ENCODE results near the gene CCDC80.

The CCDC80 gene

DNA sequence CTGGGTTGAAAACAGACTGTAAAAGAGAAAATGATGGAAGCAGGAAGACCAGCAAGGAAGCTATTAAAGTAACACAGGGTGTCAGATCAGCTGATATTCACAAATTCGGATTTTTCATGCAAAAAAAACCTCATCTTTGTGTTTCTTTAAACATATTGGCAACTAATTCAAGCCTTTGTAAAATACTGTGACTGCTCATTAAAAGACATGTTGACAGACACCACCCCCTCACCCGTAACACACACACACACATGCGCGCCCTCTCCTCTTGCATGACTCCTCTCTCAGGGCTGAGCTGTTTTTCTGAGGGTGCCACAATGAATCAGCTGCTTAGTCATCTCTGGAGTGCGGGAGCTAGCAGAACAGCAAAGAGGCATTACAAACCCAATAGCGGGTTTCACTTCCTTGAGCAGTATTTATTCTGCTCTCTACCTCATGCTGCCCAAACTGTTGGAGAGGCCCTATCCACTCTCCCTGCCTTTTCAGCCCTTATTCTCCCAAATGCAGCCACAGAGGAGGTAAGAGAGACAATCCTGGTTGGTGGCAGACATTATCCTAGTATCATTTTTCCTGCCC, 35.8 kb upstream of the CCDC80 start (continued):
- TF ChIP-seq SALL2 (tag by site-specific recombination; IDR thresholded peaks at IDR 0.05; ENCODE audit: borderline replicate concordance): no peak
- TF ChIP-seq, protein P1, sequence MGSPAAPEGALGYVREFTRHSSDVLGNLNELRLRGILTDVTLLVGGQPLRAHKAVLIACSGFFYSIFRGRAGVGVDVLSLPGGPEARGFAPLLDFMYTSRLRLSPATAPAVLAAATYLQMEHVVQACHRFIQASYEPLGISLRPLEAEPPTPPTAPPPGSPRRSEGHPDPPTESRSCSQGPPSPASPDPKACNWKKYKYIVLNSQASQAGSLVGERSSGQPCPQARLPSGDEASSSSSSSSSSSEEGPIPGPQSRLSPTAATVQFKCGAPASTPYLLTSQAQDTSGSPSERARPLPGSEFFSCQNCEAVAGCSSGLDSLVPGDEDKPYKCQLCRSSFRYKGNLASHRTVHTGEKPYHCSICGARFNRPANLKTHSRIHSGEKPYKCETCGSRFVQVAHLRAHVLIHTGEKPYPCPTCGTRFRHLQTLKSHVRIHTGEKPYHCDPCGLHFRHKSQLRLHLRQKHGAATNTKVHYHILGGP (tag by site-specific recombination; IDR thresholded peaks at IDR 0.05): no peak
- no peak for TF ChIP-seq ZNF23 (tag by site-specific recombination; IDR thresholded peaks at IDR 0.05; ENCODE audit: borderline replicate concordance)
- no peak for TF ChIP-seq ZNF266 (tag by site-specific recombination; IDR thresholded peaks at IDR 0.05; ENCODE audit: low read depth)
- TF ChIP-seq ZNF510 (tag by site-specific recombination; IDR thresholded peaks at IDR 0.05; ENCODE audit: insufficient replicate concordance): no peak
- TF ChIP-seq, protein P2, sequence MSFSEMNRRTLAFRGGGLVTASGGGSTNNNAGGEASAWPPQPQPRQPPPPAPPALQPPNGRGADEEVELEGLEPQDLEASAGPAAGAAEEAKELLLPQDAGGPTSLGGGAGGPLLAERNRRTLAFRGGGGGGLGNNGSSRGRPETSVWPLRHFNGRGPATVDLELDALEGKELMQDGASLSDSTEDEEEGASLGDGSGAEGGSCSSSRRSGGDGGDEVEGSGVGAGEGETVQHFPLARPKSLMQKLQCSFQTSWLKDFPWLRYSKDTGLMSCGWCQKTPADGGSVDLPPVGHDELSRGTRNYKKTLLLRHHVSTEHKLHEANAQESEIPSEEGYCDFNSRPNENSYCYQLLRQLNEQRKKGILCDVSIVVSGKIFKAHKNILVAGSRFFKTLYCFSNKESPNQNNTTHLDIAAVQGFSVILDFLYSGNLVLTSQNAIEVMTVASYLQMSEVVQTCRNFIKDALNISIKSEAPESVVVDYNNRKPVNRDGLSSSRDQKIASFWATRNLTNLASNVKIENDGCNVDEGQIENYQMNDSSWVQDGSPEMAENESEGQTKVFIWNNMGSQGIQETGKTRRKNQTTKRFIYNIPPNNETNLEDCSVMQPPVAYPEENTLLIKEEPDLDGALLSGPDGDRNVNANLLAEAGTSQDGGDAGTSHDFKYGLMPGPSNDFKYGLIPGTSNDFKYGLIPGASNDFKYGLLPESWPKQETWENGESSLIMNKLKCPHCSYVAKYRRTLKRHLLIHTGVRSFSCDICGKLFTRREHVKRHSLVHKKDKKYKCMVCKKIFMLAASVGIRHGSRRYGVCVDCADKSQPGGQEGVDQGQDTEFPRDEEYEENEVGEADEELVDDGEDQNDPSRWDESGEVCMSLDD (tag by site-specific recombination; IDR thresholded peaks at IDR 0.05): no peak
- TF ChIP-seq ZNF776 (tag by site-specific recombination; IDR thresholded peaks at IDR 0.05; ENCODE audit: borderline replicate concordance): no peak
- TF ChIP-seq ZNF76 (tag by site-specific recombination; IDR thresholded peaks at IDR 0.05; ENCODE audit: borderline replicate concordance, low read depth): no peak
- TF ChIP-seq SCRT1 (tag by site-specific recombination; IDR thresholded peaks at IDR 0.05; ENCODE audit: borderline replicate concordance): no peak
- no peak for TF ChIP-seq ZNF571 (tag by site-specific recombination; IDR thresholded peaks at IDR 0.05)
- no peak for TF ChIP-seq ZNF426 (tag by site-specific recombination; IDR thresholded peaks at IDR 0.05)
- TF ChIP-seq GLI2 (tag by site-specific recombination; IDR thresholded peaks at IDR 0.05; ENCODE audit: borderline replicate concordance, low read depth): no peak
- TF ChIP-seq MYNN (tag by site-specific recombination; IDR thresholded peaks at IDR 0.05; ENCODE audit: borderline replicate concordance): no peak
- peak; percentile 45 for TF ChIP-seq ZBTB8A (tag by site-specific recombination; IDR thresholded peaks at IDR 0.05)
- TF ChIP-seq ZNF747 (tag by site-specific recombination; IDR thresholded peaks at IDR 0.05): no peak
- no peak for TF ChIP-seq ZNF488 (tag by site-specific recombination; IDR thresholded peaks at IDR 0.05)
- TF ChIP-seq, protein P3, sequence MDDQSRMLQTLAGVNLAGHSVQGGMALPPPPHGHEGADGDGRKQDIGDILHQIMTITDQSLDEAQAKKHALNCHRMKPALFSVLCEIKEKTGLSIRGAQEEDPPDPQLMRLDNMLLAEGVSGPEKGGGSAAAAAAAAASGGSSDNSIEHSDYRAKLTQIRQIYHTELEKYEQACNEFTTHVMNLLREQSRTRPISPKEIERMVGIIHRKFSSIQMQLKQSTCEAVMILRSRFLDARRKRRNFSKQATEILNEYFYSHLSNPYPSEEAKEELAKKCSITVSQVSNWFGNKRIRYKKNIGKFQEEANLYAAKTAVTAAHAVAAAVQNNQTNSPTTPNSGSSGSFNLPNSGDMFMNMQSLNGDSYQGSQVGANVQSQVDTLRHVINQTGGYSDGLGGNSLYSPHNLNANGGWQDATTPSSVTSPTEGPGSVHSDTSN (CRISPR knock-in tag; IDR thresholded peaks at IDR 0.05): no peak
- peak; percentile 53 for TF ChIP-seq SP7 (tag by site-specific recombination; IDR thresholded peaks at IDR 0.05)
- no peak for TF ChIP-seq ZXDB (tag by site-specific recombination; IDR thresholded peaks at IDR 0.05)
- no peak for TF ChIP-seq ZNF791 (tag by site-specific recombination; IDR thresholded peaks at IDR 0.05)
- TF ChIP-seq ZNF391 (tag by site-specific recombination; IDR thresholded peaks at IDR 0.05; ENCODE audit: borderline replicate concordance, low read depth): no peak
- TF ChIP-seq GLIS1 (tag by site-specific recombination; IDR thresholded peaks at IDR 0.05): no peak
- no peak for TF ChIP-seq OSR2 (tag by site-specific recombination; IDR thresholded peaks at IDR 0.05)
- peak; percentile 83; the same call in 1 of the 2 replicates for TF ChIP-seq ZNF660 (tag by site-specific recombination; IDR thresholded peaks at IDR 0.05)
- no peak for TF ChIP-seq ZNF433 (tag by site-specific recombination; IDR thresholded peaks at IDR 0.05; ENCODE audit: low read depth)
- no peak for TF ChIP-seq ZNF350 (tag by site-specific recombination; IDR thresholded peaks at IDR 0.05)
- no peak for TF ChIP-seq ZNF239 (tag by site-specific recombination; IDR thresholded peaks at IDR 0.05)
- TF ChIP-seq, protein P4, sequence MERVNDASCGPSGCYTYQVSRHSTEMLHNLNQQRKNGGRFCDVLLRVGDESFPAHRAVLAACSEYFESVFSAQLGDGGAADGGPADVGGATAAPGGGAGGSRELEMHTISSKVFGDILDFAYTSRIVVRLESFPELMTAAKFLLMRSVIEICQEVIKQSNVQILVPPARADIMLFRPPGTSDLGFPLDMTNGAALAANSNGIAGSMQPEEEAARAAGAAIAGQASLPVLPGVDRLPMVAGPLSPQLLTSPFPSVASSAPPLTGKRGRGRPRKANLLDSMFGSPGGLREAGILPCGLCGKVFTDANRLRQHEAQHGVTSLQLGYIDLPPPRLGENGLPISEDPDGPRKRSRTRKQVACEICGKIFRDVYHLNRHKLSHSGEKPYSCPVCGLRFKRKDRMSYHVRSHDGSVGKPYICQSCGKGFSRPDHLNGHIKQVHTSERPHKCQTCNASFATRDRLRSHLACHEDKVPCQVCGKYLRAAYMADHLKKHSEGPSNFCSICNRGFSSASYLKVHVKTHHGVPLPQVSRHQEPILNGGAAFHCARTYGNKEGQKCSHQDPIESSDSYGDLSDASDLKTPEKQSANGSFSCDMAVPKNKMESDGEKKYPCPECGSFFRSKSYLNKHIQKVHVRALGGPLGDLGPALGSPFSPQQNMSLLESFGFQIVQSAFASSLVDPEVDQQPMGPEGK (tag by site-specific recombination; IDR thresholded peaks at IDR 0.05): no peak
- TF ChIP-seq ZBTB26 (tag by site-specific recombination; optimal IDR thresholded peaks at IDR 0.05): peak; percentile 21
- no peak for TF ChIP-seq KLF9 (tag by site-specific recombination; IDR thresholded peaks at IDR 0.05; ENCODE audit: low read depth)
- no peak for TF ChIP-seq ZSCAN23 (tag by site-specific recombination; IDR thresholded peaks at IDR 0.05)
